ENCODE measurements around the gene POLR3K. TPM values are rescaled to one million over a fixed set of nuclear protein-coding genes. Genes with fewer than 3 reads are reported as not detected.

POLR3K gene
- total RNA-seq, 1 experiment from 2014 or later, result 53.6 TPM

GRCh38 chr16:55571-56136, 2.2 kb upstream of the POLR3K start:
- Histone ChIP-seq H3K79me1 (ENCODE audit: insufficient read depth, low read depth, low read length, poor library complexity, severe bottlenecking) (peaks cover under 1% of the 10 kb centered on the region), H2BK12ac (ENCODE audit: insufficient read length, low read depth, low read length) (no peak overlapping the region), H2BK15ac (ENCODE audit: low read depth, low read length) (no peak overlapping the region), H3K79me2 (ENCODE audit: insufficient read depth, low read length) (peaks cover 2% of the 10 kb centered on the region; the same call in 1 of the 2 replicates), H3K23me2 (ENCODE audit: insufficient read length, low read depth, low read length, poor library complexity, severe bottlenecking) (no peaks in the 10 kb centered on the region), H3K14ac (ENCODE audit: insufficient read depth, low read length) (no peak overlapping the region), H2BK5ac (ENCODE audit: insufficient read length, low read length) (no peak overlapping the region), H2AK5ac (ENCODE audit: insufficient read length, low read length) (no peak overlapping the region), H3K4me2 (ENCODE audit: insufficient read depth, insufficient read length, low read length) (no peak overlapping the region), H4K20me1 (ENCODE audit: control insufficient read depth, insufficient read depth, insufficient read length) (no peaks in the 10 kb centered on the region), H3K4ac (ENCODE audit: low read depth, low read length) (no peak overlapping the region), H2AFZ (ENCODE audit: low read length) (no peak overlapping the region), H3K18ac (ENCODE audit: insufficient read length, low read depth, low read length) (no peak overlapping the region), H4K8ac (replicated peaks; ENCODE audit: insufficient read length, low read depth, low read length) (no peak overlapping the region), H3K23ac (ENCODE audit: insufficient read length, low read depth, low read length) (no peak overlapping the region), H3K27me3 (ENCODE audit: insufficient read depth, low read length) (no peaks in the 10 kb centered on the region), H3T11ph (ENCODE audit: low read length) (no peak overlapping the region), H2BK120ac (ENCODE audit: low read depth, low read length, poor library complexity, severe bottlenecking) (no peak overlapping the region), H3K4me1 (ENCODE audit: insufficient read depth, low read length) (no peaks in the 10 kb centered on the region), H2BK20ac (ENCODE audit: low read depth, low read length, poor library complexity, severe bottlenecking) (no peak overlapping the region), H4K5ac (ENCODE audit: insufficient read length, low read depth, low read length) (no peak overlapping the region), H3K9ac (ENCODE audit: extremely low read depth, insufficient read length, low read length) (no peak overlapping the region), H3K56ac (ENCODE audit: insufficient read length, low read depth, low read length) (no peak overlapping the region), H3K9me3 (ENCODE audit: control insufficient read depth, low read depth, low read length) (no peaks in the 10 kb centered on the region), H4K91ac (ENCODE audit: insufficient read length, low read depth, low read length) (no peak overlapping the region), H3K27ac (ENCODE audit: insufficient read length, low read depth, low read length) (no peak overlapping the region)
- TF ChIP-seq CTCF (conservative IDR thresholded peaks at IDR 0.05), result no peak
- Mint-ChIP-seq H3K4me1 (peaks cover 11 to 19% of the 10 kb centered on the region in 2 experiments), H3K27ac (no peak overlapping the region), H3K36me3 (ENCODE audit: insufficient read depth in 1 of 3, low read depth in 3 of 3) (peaks cover 35 to 78% (median 70%) of the 10 kb centered on the region in 3 experiments), H3K9me3 (peaks cover 3 to 7% of the 10 kb centered on the region in 2 experiments; a peak in 3 of 5 replicates), H3K4me3 (peak overlapping the region in 1 of 2 experiments; percentile 51; a peak in 1 of 5 replicates), H3K27me3 (ENCODE audit: low read depth) (peaks cover 1% of the 10 kb centered on the region; the same call in 1 of the 2 replicates)
- DNase-seq, result no peak
- no CpG with 5 or more reads among the region's 11 CpGs for WGBS (ENCODE audit: extremely low coverage, insufficient read length, low lambda C conversion rate)

All from H9 (cell line).